HEK293T (cell line): ENCODE results near the gene CPNE1.
A peak's percentile ranks its signal among the peaks of the same experiment; 100 is the strongest.

Experiments used
- CTCF ChIA-PET: fragments of 350-600 bp; formaldehyde crosslinking; extraction: SDS; loops from one replicate; lab custom pipeline; 2021; ENCODE audit warnings: antibody characterized with exemption, inconsistent platforms; lab: Yijun Ruan, JAX
- POLR2A ChIA-PET: fragments of 350-600 bp; formaldehyde crosslinking; extraction: SDS; loops from one replicate; lab custom pipeline; 2020; ENCODE audit warnings: antibody characterized with exemption, inconsistent platforms; lab: Yijun Ruan, JAX
- DNase-seq: peaks from one replicate; pipeline ENCODE4 v3.0.0; 2012; ENCODE audit warnings: mixed read lengths; ENCODE audit errors: extremely low spot score
- ARNT ChIP-seq: fragments of 450-650 bp; IDR thresholded peaks from 2 replicates; pipeline ENCODE4 v1.6.1; 2017; ENCODE audit warnings: mild to moderate bottlenecking
- BHLHE40 ChIP-seq: fragments of 450-650 bp; IDR thresholded peaks from 2 replicates; pipeline ENCODE4 v1.6.1; 2016; ENCODE audit warnings: mild to moderate bottlenecking, moderate library complexity, borderline replicate concordance
- CTBP1 ChIP-seq: fragments of 450-650 bp; IDR thresholded peaks from 2 replicates; pipeline ENCODE4 v1.6.1; 2016; ENCODE audit warnings: borderline replicate concordance
- ELF4 ChIP-seq: fragments of 450-650 bp; IDR thresholded peaks from 2 replicates; pipeline ENCODE4 v1.6.1; 2017; ENCODE audit warnings: antibody characterized with exemption
- FOXA1 ChIP-seq: fragments of 450-650 bp; IDR thresholded peaks from 2 replicates; pipeline ENCODE4 v1.6.1; 2016; ENCODE audit warnings: mild to moderate bottlenecking
- FOXK2 ChIP-seq: fragments of 450-650 bp; IDR thresholded peaks from 2 replicates; pipeline ENCODE4 v1.6.1; 2016; ENCODE audit warnings: mild to moderate bottlenecking
- FOXM1 ChIP-seq: fragments of 450-650 bp; IDR thresholded peaks from 2 replicates; pipeline ENCODE4 v1.6.1; 2017; ENCODE audit warnings: mild to moderate bottlenecking, borderline replicate concordance
- HDGF ChIP-seq: fragments of 450-650 bp; IDR thresholded peaks from 2 replicates; pipeline ENCODE4 v1.6.1; 2017; ENCODE audit warnings: antibody characterized with exemption, borderline replicate concordance
- L3MBTL2 ChIP-seq: fragments of 450-650 bp; conservative IDR thresholded peaks from 2 replicates; pipeline ENCODE4 v1.6.1; 2016; ENCODE audit warnings: mild to moderate bottlenecking
- LEF1 ChIP-seq: fragments of 450-650 bp; IDR thresholded peaks from 2 replicates; pipeline ENCODE4 v1.6.1; 2017; ENCODE audit warnings: mild to moderate bottlenecking, borderline replicate concordance
- NFRKB ChIP-seq: fragments of 450-650 bp; IDR thresholded peaks from 2 replicates; pipeline ENCODE4 v1.6.1; 2016; ENCODE audit warnings: mild to moderate bottlenecking, moderate library complexity
- SP1 ChIP-seq: fragments of 450-650 bp; IDR thresholded peaks from 2 replicates; pipeline ENCODE4 v1.6.1; 2017
- SUZ12 ChIP-seq: fragments of 450-650 bp; IDR thresholded peaks from 2 replicates; pipeline ENCODE4 v1.6.1; 2016; ENCODE audit warnings: mild to moderate bottlenecking
- TARDBP ChIP-seq: fragments of 450-650 bp; IDR thresholded peaks from 2 replicates; pipeline ENCODE4 v1.6.1; 2016
- ZNF384 ChIP-seq: fragments of 450-650 bp; IDR thresholded peaks from 2 replicates; pipeline ENCODE4 v1.6.1; 2016
- TF ChIP-seq, protein P1 (sequence below): fragments of 450-650 bp; IDR thresholded peaks from 2 replicates; pipeline ENCODE4 v1.6.1; 2016

CPNE1 gene

DNA sequence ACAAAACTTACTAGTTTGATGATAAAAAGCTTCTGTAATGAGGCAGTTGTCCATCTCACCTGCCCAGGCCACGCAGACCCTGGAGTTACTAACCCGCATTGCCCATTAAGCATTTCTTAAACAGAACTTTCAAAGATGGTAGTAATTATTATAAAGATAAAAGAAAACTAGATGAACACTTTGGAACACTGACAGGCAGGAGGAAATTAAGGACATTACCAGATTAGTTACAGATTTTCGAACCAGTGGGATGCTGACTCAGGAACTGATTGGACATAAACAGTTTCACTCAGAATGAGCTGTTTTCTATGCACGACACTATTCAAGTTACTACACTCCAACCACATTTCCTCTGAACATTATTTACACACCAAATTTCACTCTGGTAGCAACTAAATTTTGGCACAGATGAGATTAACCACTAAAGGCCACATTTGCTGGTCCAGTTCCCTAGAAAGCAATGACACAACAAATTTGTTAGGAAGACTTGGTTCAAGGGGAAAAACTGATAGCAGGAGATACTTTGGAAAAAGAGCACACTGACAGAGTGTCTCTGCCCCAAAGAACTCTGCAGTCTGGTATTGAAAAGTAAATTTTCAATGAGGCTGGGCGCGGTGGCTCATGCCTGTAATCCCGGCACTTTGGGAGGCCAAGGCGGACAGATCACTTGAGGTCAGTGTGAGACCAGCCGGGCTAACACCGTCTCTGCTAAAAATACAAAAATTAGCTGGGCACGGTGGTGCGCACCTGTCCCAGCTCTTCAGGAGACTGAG, 37.5 kb upstream of the CPNE1 start:
- TF ChIP-seq HDGF (no peak), ELF4 (no peak; the same call in 1 of the 2 replicates), TARDBP (no peak), FOXA1 (no peak), FOXK2 (no peak), L3MBTL2 (no peak), FOXM1 (no peak), CTBP1 (no peak), SUZ12 (no peak)
- TF ChIP-seq, protein P1, sequence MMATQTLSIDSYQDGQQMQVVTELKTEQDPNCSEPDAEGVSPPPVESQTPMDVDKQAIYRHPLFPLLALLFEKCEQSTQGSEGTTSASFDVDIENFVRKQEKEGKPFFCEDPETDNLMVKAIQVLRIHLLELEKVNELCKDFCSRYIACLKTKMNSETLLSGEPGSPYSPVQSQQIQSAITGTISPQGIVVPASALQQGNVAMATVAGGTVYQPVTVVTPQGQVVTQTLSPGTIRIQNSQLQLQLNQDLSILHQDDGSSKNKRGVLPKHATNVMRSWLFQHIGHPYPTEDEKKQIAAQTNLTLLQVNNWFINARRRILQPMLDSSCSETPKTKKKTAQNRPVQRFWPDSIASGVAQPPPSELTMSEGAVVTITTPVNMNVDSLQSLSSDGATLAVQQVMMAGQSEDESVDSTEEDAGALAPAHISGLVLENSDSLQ: no peak
- CTCF ChIA-PET: interaction anchor here (0.7 kb wide), 1 partner anchor 22 kb away, joined by 5 read pairs; no protein-coding TSS in a partner anchor
- POLR2A ChIA-PET: interaction anchor here (1.0 kb wide), 1 partner anchor 40 kb away, joined by 6 read pairs; the partner anchor contains the start of gene RBM39
- no peak for DNase-seq

DNA sequence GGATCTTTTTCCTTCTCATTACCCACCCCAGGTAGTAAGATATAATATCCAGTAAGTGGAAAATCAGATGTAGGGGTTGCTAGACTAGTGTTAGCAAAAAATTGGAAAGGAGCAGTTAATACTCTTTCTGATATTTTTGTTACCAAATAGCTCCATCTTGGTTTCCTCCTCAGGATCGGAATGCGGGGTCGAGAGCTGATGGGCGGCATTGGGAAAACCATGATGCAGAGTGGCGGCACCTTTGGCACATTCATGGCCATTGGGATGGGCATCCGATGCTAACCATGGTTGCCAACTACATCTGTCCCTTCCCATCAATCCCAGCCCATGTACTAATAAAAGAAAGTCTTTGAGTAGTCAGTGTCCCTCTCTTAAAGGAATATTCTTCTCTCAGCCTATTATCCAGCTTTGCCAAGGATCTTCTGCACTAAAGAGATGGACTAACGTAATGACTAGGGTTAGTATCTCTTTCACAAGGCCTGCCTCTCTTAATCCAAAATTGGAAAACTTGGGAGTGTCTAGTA, 36.0 kb upstream of the CPNE1 start:
- TF ChIP-seq NFRKB: no peak
- ChIA-PET POLR2A (interaction anchor here (1.6 kb wide), 1 partner anchor 41 kb away, joined by 11 read pairs; the partner anchor contains the start of gene RBM39), CTCF (interaction anchor here (0.6 to 1.5 kb wide), 5 partner anchors 10 to 242 kb away, joined by 3 to 4 read pairs (median 3); no protein-coding TSS in a partner anchor)
- no peak for DNase-seq

DNA sequence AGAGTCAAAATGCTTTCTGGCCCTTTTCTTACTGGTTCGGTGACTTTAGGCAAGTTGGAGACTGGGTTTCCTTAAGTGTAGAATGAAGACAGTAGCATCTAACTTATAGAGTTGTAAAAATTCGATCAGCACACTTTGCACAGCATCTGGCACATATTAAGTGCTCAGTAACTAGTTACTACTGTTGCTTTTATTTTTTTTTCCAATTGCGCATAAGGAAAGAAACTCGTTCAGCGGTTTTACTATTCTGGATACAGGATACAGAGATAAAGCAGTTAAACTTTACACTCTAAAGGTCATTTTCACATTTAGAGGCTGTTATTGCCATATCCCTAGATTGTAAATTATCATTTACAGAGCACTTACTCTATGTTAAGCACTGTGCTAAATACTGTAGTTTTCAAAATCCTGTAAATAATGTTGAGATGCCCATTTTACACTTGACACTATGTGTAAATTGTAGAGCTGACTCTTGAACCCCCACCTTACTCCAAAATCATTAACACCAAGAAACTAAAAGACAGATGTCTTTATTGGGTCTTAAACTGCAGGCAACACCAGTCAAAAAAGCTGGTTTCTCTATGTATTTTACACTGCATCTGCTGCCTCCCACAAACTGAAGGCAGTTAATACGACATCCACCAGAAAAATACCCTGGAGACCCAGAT, 35.4 kb upstream of the CPNE1 start:
- TF ChIP-seq HDGF (no peak), SP1 (no peak)
- CTCF ChIA-PET: interaction anchor here (0.6 to 1.5 kb wide), 4 partner anchors 11 to 183 kb away, joined by 3 to 4 read pairs (median 3); no protein-coding TSS in a partner anchor
- POLR2A ChIA-PET: interaction anchor here (1.0 to 2.0 kb wide), 4 partner anchors 16 to 42 kb away, joined by 3 to 11 read pairs (median 6); partner anchors contain the start of gene RBM39
- DNase-seq: no peak

DNA sequence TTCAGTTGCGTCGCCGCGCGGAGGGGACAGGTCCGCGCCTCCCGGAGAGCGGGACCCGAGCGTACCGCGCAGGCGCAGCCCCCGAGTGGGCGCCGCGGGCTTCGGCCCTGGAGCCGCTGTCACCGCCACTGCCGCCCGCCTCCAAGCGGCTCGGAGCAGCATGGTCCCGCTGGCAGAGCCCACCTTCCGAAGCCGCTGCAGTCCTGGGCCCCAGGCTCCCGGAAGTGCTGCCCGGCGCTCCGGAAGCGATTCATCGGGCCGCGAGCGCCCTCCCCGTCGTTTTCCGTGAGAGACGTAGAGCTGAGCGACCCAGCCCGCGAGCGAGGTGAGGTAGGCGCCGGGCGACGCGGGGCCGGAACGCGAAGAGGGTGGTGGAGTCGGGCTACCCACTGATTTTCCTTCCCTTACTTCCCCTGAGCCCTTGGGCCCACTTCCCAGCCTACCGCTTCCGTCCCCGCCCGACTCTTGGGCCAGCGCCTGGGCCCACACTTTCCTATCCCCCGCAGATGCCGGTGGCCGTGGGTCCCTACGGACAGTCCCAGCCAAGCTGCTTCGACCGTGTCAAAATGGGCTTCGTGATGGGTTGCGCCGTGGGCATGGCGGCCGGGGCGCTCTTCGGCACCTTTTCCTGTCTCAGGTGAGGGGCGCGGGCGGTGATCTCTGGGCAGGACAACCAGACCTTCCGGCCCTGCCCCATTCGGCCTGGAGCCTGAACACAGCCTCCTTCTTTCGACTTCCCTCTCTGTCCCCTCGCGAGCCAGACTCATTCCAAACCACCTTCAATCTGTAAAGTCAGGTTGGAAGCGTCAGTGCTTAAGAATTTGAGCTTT, 34.6 kb upstream of the CPNE1 start, which contains the start of the genes NFS1 and ROMO1:
NFS1 (minus strand) TSS at position 226 of the 830 bp plus-strand sequence; CDS start at position 162, 64 bp downstream.
ROMO1 (plus strand) TSS at position 279 of the 830 bp plus-strand sequence; CDS start at position 507, 228 bp downstream.
- ChIA-PET POLR2A (interaction anchor here (0.8 to 2.0 kb wide), 8 partner anchors 9 to 126 kb away, joined by 3 to 11 read pairs (median 4); partner anchors contain the start of gene RBM39), CTCF (interaction anchor here (1.5 kb wide), 1 partner anchor 12 kb away, joined by 3 read pairs; no protein-coding TSS in a partner anchor)
- TF ChIP-seq L3MBTL2: 0 out of 2 replicates have a peak, but pooled peaks have one; percentile 37
- no peak for TF ChIP-seq FOXK2
- peak; percentile 40; the same call in 1 of the 2 replicates for TF ChIP-seq ELF4
- TF ChIP-seq, protein P1: peak; percentile 68
- peak; percentile 91 for DNase-seq

DNA sequence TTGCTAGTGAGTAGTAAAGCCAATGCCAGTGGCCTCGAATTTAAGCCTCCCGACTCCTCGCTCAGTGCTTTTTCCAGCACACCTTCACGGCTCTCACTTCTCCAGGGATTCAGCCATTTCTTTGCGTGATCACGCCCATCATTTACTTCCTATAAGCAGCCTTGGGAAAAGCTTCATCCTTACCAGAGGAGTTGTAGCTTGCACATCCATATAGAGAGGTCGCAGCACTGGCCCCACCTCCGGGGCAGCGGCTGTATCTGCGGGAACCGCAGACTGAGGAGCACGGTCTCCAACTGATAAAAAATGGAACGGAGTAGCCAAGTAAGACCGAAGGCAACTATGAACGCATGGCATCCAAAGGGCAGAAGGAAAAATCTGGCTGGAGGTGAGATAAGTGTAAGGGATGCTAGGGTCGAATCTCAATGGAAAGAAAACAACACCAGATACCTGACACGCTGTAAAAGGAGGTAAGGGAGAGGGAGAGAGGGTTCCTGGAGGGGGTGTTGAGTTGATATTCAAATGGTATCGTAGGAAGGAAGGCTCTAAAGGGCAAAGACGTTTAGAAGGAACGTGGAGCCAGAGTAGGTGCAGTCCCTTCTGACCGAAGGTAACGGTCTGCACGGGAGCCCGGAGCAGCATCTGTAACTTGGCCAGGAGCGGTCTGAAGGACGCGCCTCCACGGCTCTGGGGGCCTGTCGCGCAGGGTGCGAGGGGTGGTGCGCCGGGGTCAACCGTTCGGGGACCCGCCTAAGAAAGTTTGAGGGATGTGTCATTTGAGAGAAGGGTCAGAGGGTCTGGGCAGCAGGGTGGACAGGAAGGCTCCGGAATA, 33.8 kb upstream of the CPNE1 start:
- ChIA-PET CTCF (no interaction called here), POLR2A (interaction anchor here (0.8 to 2.0 kb wide), 5 partner anchors 10 to 125 kb away, joined by 3 to 8 read pairs (median 3); no protein-coding TSS in a partner anchor)
- TF ChIP-seq ZNF384 (no peak), ELF4 (no peak), ARNT (no peak), FOXM1 (no peak), SUZ12 (no peak), SP1 (no peak), NFRKB (no peak), L3MBTL2 (no peak), CTBP1 (no peak), FOXA1 (no peak), HDGF (no peak), FOXK2 (no peak), BHLHE40 (no peak), TARDBP (no peak), LEF1 (no peak)
- TF ChIP-seq, protein P1: no peak
- no peak for DNase-seq
